Measurements from ENCODE around the gene ZNF460.
"Not testable (repeated sequence)": the region's sequence is repeated elsewhere in the genome, so short reads cannot be mapped to it uniquely, and the experiment has no call there.

Gene ZNF460

DNA sequence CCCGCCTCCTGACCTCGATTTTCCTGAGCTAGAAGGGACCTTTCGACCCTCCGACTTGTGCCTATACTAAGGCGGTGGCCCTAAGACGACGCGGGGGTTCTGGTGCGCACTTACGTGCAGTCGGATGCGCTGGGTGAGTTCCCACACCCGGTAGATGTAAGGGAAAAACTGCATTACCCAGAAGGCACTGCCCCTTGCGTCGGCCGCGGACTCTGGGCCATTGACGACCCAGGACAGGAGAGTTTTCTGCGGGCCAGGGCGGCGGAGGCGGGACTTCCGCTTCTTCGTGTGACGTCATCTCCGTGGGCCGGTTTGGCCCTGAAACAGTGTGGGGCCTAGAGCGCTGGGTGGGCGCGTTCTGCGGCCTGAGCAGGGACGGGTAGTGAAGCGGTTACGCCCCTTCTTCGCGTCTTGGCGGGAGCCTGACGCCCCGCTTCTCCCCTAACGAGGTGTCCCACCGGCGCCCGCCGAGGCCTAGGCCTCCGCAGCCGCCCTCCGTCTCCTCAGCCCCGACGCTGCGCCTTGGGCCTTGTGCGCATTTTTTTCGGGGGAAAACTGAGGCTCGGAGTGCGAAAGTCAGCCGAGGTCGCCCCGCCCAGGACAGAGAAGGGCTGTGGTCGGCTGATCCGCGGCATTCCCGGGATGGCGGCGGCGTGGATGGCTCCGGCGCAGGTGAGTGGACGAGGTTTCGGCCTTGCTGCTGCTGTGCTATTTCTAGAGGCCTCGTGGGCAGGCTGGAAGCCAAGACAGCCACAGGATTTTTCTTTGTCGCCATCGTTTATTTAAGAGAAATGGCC, at the start of gene ZNF460:
Gene ZNF460, plus strand, starts transcription at position 321 of the 797 bp plus-strand sequence. Its CDS starts 322 bp downstream, at position 643.
- DNase-seq (ENCODE audit: low read depth in 2 of 2) = peak; percentile 93

DNA sequence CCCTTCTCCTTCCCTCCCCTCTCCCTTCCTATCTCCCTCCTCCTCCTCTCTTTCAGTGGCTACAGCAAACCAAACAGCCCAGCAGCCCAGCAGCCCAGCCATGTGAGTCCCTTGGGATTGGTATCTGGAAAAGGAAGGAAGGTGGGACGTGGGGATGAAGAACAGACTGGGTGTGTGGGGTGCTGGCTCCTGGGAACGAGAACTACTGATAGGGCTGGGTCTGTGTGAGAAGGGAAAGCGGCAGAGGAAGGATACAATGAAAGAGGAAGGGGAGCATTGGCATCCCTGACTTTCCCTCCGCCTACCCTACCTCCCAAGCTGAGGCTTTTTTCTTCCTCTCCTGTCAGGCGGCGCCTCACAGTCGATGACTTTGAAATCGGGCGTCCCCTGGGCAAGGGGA, 48.6 kb upstream of the ZNF460 start:
- no peak for DNase-seq (ENCODE audit: low read depth in 2 of 2)

DNA sequence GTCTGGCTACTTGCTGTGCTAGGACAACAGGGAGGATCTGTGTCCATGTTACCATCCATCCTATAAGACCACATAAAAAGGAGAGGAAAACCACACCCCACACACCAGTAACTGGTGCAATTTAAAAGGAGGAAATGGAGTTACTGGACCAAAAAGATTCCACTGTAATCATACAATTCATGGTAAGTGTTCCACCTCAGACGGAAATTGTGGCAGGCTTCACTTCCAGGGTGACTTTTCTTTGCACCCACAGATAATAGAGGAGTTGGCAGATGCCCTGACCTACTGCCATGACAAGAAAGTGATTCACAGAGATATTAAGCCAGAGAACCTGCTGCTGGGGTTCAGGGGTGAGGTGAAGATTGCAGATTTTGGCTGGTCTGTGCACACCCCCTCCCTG, 47.1 kb upstream of the ZNF460 start:
- DNase-seq (ENCODE audit: low read depth in 2 of 2) = no peak

DNA sequence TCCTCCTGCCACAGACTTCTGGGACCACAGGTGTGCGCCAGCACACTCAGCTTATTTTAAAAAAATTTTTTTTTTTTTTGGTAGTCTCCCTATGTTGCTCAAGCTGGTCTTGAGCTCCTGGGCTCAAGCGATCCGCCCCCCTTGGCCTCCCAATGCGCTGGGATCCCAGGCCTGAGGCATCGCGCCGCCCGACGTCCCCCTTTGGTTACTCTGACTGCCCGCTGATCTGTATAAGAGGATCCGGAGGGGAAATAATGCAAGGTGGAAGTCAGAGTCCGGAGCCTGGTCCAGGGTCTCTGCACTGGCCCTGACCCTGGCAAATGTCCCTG, 40.3 kb upstream of the ZNF460 start:
- no peak for DNase-seq (ENCODE audit: low read depth in 2 of 2)

DNA sequence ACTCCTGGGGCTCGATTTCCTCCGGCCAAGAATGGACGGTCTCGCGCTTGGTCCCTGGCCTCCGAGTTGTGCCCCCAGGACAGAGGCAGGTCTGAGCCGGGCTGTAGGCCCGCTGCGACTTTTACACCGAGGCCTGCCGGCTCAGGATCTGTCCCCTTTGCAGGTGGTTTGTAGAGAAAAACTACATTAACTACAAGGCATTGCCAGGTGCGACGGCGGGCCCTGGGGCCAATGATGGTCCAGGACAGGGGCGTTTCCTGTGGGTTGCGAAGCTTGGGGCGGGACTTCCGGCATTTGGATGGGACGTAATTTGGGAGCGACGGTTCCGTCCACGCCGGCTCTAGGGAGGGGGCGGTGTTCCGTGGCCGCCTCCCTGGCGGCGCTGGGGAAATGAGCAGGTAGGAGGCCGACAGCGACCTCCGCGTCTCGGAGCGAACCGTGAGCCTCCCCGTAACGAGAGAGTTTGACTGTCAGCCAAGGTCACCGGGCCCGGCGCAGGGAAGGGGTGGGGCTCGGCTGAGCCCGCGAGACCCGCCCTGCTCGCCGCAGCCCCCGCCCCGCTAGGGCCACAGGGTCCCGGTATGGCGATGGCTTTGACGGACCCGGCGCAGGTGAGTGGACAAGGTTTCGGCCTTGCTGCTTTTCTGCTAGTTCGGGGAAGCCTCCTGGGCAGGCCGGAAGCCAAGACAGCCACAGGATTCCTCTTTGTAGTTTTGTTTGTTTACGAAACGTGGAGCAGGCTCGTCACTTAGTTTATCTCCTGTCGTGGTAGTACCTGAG, 39.8 kb upstream of the ZNF460 start, which contains the start of gene ZNF805:
Gene ZNF805, plus strand, starts transcription at position 322 of the 780 bp plus-strand sequence. Its CDS starts 260 bp downstream, at position 582.
- peak; percentile 92 to 93 for DNase-seq (ENCODE audit: low read depth in 2 of 2)

DNA sequence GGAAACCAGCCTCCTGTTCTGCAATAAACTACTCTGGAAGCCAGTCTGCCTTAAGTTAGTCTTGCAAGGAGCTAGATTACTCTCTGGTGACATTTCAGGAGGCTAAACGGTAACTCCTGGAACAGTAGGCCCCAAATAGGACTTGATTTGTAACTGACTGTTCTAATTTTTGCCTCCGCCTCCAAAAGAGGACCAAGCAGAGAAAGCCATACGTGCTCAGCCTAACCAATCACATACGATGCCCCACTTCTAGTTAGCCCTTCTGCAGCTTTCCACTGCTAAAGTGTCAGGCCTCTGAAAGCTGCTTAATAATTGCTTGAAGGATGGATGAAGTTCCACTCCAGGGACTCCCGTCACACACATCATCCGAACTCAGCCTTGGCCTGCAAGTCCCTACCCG, 39.1 kb upstream of the ZNF460 start:
- DNase-seq (ENCODE audit: low read depth in 2 of 2) = no peak

DNA sequence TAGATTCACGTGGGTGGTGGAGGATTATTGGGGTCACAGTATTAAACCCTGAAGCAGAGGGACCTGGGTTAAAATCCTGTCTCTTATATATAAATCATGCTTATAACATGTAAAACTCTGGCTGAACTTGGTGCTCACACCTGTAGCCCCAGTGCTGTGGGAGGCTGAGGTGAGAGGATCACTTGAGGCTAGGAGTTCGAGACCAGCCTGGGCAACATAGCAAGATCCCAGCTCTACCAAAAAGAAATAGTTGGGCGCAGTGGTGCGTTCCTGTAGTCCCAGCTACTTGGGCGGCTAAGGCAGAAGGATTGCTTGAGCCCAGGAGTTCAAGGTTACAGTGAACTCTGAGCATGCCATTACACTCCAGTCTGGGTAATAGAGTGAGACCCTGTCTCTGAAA, 37.5 kb upstream of the ZNF460 start:
- DNase-seq (ENCODE audit: low read depth in 2 of 2) = no peak

DNA sequence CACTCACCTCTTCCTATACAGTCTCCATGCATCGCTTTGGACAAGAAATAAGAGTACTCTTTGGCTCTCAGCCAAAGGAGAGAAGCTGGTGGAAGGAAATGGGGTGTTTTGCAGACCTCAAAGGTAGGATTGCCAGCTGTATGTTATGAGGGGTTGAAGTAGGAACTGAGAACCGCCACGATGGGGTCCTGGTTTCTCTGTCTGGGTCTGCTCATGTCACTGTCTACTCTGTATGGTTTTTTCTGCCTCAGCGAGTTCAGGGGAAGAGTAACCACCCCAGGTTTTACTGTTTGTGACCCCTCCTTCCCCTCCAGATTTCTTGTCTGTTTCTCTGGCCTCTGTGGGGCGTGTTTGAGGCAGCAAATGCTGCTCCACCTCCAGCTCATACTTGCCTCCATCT, 35.8 kb upstream of the ZNF460 start:
- DNase-seq (ENCODE audit: low read depth in 2 of 2) = no peak

DNA sequence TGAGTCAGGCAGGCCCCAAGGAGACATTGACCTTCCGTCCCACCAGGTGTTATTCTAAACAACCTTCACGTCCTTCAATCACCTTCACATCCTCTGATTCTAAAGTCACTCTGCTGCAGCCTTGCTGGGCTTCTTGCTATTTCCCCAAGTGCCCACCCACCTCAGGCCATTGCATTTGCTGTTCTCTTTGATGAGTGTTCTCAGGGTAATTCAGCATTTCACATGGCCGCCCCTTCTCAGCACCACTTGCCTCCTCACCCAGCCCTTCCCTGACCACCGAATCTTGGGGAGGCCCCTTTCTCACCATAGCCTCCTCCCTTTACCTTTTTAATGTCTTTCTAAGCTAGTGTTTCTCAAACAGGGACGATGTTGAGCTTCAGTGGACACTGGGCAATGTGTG, 35.2 kb upstream of the ZNF460 start:
- DNase-seq (ENCODE audit: low read depth in 2 of 2) = no peak

DNA sequence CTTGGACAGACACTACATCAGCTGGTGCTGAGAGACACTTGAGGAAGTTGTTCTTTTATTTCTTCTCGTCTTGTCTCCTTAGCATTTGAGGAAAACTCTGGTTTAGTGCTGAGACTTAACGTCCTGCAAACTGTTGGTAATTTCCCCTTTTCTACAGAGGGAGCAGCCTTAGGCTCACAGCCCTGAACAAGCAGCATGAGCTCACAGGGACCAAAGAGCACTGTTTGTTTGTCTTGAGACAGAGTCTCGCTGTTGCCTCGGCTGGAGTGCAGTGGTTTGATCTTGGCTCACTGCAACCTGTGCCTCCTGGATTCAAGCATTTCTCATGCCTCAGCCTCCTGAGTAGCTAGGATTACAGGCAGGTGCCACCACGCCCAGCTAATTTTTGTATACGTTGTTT, 34.3 kb upstream of the ZNF460 start:
- no peak for DNase-seq (ENCODE audit: low read depth in 2 of 2)

DNA sequence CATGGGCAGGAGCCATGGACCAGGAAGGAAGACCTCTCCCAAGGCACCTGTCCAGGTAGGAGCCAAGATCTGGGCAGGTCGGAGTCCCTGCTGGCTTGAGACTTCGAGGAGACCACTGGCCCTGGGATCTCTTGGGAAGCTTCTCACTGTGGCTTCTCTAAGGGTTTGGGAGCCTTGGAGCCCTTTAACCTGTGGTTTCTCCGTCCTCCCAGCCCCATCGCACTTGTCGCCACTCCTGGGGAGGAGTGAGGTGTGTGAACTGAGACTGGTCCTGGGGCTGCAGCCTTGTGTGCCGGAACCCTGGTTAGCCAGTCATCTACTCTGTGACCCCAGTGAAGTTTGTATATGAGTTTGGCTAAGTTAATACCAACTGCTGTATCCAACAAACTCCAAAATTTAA, 31.6 kb upstream of the ZNF460 start:
- DNase-seq (ENCODE audit: low read depth in 2 of 2) = no peak

DNA sequence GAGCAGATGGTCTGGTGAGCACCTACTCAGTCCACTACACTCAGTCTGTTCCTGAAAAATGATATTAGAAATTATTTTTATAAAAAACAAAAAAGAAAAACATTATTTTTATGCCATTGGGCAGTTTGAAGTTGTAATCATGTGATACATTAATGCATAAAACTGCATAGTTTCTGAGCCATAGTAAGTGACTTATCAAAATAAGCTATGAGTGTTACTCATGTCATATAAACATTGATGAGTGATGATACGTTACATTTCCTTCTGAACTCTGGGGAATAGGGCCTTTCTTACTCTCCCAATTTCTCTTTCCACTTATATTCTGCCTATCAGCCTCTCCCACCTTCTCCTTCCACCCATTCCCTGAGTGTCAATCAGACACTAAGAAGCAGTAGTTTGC, 31.0 kb upstream of the ZNF460 start:
- no peak for DNase-seq (ENCODE audit: low read depth in 2 of 2)

DNA sequence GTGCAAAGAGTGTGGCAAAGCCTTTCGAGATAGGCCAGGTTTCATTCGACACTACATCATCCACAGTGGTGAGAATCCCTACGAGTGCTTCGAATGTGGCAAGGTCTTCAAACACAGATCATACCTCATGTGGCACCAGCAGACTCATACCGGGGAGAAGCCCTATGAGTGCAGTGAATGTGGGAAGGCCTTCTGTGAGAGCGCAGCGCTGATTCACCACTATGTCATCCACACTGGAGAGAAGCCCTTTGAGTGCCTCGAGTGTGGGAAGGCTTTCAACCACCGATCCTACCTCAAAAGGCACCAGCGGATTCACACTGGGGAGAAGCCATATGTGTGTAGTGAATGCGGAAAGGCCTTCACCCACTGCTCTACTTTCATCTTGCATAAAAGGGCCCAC, 26.5 kb upstream of the ZNF460 start:
- DNase-seq (ENCODE audit: low read depth in 2 of 2) = not testable (repeated sequence)

DNA sequence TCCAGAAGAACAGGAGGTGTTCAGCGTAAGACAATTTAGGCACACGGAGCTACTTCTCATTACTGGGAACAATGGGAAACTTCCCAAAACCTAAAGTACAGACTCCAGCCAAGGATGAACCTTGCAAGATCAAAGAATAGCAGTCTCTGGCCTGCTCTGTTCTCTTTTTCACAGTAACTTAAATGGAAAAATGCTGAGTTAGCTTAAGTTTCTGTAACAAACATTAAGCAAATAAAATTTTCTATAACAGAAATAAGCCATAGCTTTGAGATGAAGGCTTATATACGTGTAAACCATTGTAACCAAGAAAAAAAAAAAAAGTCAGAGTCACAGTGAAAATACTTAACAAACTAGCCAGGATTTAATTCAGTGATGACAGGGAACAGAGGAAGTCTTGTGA, 18.2 kb upstream of the ZNF460 start:
- DNase-seq (ENCODE audit: low read depth in 2 of 2) = no peak

DNA sequence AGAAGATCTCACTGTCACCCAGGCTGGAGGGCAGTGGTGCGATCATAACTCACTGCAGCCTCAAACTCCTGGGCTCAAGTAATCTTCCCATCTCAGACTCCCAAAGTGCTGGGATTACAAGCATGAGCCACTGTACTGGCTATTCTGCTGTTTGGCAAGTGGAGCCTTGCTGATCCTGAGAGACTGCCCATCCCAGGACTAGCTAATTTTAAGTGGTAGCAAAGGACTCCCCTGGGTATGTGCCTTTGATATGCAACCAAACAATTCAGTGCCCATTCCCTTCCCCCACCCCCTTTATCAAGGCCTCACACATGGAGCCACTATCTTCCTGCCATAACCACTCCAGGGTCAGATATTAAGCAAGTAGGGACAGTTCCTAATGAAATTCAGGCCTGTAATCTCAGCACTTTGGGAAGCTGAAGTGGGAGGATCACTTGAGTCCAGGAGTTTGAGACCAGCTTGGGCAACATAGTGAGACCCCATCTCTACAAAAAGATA, 17.0 kb upstream of the ZNF460 start:
- DNase-seq (ENCODE audit: low read depth in 2 of 2) = no peak

DNA sequence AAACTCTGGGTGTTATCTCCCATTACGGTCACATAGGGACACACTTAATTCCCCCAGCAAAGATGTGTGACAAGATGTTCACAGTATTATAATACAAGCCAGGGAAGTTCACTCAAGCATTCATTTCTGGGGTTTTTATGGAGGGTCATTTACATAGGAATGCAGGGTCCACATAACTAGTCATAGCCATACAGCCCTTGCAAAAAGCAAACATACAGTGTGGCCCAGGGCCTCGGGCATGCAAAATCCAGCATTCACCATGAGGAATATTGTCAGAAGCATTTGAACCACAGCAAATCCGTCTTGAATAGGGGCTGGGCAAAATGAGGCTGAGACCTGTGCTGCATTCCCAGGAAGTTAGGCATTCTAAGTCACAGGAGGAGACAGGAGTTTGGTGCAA, 13.0 kb upstream of the ZNF460 start:
- no peak for DNase-seq (ENCODE audit: low read depth in 2 of 2)

DNA sequence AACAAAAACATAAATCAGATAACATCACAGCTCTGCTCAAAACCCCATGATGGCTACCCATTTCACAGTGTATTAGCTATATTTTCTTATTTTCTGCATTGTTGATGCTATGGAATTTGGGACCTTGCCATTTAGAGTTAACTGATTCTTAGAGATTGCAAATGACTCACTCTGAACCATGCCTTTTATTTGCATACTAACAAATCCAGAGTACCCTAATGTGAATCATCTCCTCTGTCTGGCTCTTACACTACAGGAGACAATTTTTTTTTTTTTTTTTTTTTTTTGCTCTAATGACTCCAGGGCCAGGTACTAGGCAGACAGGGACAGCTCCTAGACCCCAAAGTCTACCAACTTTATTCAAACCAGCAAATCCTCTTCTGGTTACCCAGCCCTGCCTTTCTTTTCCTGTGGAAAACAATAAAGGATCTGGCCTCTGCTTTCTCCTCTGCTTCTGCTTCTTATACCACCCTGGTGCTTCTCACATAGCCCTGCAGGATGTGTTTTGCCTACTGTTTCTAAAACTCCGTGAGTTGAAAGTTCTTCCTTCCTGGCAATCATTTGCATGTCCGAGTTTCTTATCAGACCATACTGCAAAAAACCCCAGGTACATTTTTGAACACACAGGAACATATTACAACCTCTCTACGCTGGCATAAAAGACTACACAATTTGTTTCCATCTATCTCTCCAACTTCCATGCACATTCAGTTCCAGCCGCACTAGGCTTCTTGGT, 10.6 kb upstream of the ZNF460 start:
- DNase-seq (ENCODE audit: low read depth in 2 of 2) = no peak

DNA sequence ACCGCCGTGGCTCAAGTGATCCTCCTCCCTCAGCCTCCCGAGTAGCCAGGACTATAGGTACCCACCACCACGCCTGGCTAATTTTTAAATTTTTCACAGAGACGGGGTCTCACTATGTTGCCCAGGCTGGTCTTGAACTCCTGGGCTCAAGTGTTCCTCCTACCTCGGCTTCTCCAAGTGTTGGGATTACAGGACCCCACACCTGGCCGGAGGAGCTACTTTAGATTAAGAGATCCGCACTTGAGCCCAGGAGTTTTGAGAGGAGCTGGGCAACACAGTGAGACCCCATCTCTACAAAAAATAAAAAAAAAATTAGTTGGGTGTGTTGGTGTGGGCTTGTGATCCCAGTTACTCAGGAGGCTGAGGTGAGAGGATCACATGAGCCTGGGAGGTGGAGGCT, 9.0 kb upstream of the ZNF460 start:
- no peak for DNase-seq (ENCODE audit: low read depth in 2 of 2)

DNA sequence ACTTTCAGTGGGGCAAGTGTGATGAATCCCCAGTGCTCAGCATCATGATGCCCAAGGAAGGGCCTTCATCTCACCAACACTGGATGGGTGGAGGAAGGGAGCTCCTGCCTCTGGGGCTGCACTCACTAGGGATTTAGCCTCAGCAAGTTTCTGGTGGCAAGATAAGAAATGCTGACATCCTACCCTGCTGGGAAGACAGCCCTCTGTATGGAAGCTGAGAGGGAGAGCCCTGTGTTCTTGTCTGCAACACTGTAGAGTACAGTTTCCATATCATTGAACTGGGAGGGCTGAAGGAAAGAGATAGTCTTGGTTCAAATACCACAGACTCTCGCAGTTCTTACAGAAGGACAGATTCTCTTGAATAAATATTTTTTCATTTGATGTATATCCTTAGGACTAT, 7.3 kb upstream of the ZNF460 start:
- DNase-seq (ENCODE audit: low read depth in 2 of 2) = no peak

DNA sequence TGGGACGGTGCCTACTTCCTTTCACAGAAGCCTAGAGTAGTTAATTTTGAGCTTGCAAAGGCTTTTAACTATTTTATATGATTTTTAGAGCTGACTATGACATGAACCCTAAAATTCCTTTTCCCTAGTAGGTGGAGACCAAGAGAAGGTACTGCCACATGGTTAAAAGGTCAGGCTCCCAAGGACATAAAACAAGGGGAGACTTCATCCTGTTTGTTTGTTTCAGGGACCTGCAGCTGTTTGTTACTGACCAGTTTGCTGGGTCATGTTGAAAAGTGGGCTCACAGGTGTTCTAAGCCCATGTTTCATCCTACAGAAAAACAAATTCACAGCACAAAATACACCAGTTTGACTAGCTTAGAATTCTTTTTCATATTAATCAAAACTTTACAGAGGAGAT, 3.9 kb upstream of the ZNF460 start:
- no peak for DNase-seq (ENCODE audit: low read depth in 2 of 2)

DNA sequence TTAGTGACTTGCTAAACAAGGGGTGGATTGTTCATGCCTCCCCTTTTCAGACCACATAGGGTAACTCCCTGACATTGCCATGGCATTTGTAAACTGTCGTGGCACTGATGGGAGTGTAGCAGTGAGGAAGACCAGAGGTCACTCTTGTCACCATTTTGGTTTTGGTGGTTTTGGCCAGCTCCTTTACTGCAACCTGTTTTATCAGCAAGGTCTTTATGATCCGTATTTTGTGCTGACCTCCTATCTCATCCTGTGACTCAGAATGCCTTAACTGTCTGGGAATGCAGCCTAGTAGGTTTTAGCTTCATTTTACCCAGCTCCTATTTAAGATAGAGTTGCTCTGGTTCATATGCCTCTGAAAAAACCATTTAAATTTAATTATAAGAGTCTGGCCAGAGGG, 1.8 kb upstream of the ZNF460 start:
- not testable (repeated sequence) for DNase-seq (ENCODE audit: low read depth in 2 of 2)

DNA sequence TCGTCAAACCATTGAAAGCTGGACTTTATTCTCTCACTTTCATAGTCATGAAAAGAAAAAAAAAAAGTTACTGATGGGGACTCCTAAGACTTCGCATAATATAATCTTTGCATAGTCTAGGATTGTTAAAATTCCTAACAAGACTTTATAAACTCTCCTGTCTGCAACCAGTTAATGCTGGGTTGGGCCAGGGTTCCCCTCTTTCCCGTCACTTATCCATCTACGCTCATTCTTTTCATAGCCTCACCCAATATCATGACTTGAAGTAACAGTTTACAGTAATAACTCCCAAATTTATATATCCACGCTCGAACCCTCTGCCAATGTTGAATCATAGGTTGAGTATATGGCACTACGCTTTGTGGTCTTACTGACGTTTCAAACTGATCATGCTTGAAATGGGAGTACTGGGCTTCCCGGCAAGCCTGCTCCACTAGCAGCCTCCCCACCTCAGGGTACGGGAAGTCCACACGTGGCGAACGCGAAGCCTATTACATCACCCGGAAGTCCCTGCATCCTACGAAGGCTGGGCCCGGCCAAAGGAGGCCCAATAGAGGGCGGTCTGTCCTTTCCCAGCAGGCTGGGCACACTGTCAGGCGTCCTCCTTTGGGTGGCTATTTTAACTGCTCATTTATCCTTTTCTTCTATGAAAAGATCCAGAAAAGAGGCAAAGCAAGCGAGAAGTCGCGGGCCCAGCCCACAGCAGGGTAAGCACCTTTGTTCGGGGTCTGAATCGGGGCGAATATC, 694 bp upstream of the ZNF460 start:
- peak; percentile 52 to 61 for DNase-seq (ENCODE audit: low read depth in 2 of 2)
